H1 (cell line): ENCODE results near the gene ZNF771. TPM values are rescaled to one million over a fixed set of nuclear protein-coding genes. Genes with fewer than 3 reads are reported as not detected.
A peak's percentile ranks its signal among the peaks of the same experiment; 100 is the strongest.

Experiments used
- CBX8 ChIP-seq: fragments of 300-800, 300-1000 bp; sonication (generic); IDR thresholded peaks from 2 replicates; pipeline ENCODE4 v1.7.1; 2016; ENCODE audit warnings: low read depth, low read length, borderline replicate concordance
- CHD7 ChIP-seq: fragments of 300-600 bp; sonication (generic); IDR thresholded peaks from 2 replicates; pipeline ENCODE4 v1.7.1; 2012; ENCODE audit warnings: low read length, moderate library complexity, mild to moderate bottlenecking, inconsistent platforms; ENCODE audit not compliant: insufficient replicate concordance
- CTCF ChIP-seq, 3 experiments: IDR thresholded peaks; 1 replicate in 2 of 3; 2 replicates in 1 of 3; pipeline versions ENCODE4 v1.5.1 to v1.6.1; 2011; ENCODE audit warnings: low read length in 3 of 3, mild to moderate bottlenecking in 3 of 3, inconsistent platforms in 2 of 3, low read depth in 1 of 3, moderate library complexity in 1 of 3; ENCODE audit not compliant: insufficient read depth in 1 of 3; ENCODE audit errors: control extremely low read depth in 1 of 3
- JUN ChIP-seq: IDR thresholded peaks from 2 replicates; pipeline ENCODE4 v1.6.1; 2011; ENCODE audit warnings: low read depth, mild to moderate bottlenecking, improper control_type of control experiment, low read length
- polyA plus RNA-seq, 7 experiments: library from polyadenylated mRNA; depleted of rRNA in 3 of 7; stranded (reverse) in 5 of 7; unstranded in 2 of 7; fragments of >200 nt in 5 of 7; fragments of 200-250 nt in 2 of 7; gene quantifications; 1 replicate in 5 of 7; 2 replicates in 1 of 7; 4 replicates in 1 of 7; pipeline versions ENCODE4 v1.2.1 to v1.2.3, GENCODE V29; 2011 to 2013; ENCODE audit warnings: missing spikeins in 2 of 7, mixed read lengths in 2 of 7
- total RNA-seq: library from RNA; stranded (reverse); fragmentation: NEBNext Ultra II Directional; extraction: Animal tissue kit (Norgen Biotek cat#: 25700); gene quantifications from 2 replicates; pipeline ENCODE4 v1.2.1, GENCODE V29; 2021

Gene ZNF771
- total and polyA plus RNA-seq, 2 of the 8 experiments (the other 6 are each of a cell fraction or from before 2014, with no cell fraction given) = 10.6 to 15.7 TPM

DNA sequence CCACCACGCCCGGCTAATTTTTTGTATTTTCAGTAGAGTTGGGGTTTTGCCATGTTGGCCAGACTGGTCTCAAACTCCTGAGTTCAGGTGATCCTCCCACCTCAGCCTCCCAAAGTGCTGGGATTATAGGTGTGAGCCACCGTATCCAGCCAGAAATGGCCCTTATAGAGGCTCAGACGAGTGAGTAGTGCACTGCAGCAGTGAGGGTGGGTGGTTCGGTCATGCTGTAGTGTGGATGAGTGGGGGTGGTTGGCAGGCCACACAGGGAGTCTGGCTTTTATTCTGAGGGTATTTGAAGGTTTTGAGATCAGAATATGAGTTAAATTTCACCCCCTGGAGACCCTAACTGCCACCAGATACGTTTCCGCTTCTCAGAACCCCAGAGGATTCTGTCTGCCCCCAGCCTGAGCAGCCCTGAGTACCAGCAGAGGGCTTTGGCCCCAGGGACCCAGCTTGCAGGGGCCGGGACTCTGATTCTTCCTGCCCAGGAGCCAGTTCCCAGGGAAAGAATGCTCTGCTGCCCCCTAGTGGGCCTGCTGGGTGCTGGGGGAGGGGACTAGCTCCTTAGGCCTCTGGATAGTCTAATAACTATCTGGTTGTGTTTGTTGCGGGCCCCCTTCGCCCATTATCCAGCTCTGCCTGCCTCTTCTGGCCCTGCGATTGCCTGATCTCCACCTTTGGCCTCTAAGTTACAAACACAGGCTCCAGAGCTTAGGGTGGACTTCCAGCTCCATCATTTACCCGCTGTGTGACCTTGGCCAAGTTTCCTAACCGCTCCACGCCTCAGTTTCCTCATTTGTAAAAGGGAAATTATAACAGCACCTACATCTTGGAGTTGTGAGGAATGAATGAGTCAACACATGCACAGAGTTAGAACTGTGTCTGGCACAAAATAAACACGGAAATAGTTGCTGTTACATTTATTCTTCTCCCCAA, 2.0 kb downstream of the ZNF771 start (continued):
- TF ChIP-seq CHD7 = no peak
- no peak for TF ChIP-seq CBX8
- peak; percentile 81 to 97 (median 91) for TF ChIP-seq CTCF (IDR thresholded peaks at IDR 0.05; ENCODE audit: control extremely low read depth in 1 of 3, insufficient read depth in 1 of 3, low read depth in 1 of 3, low read length in 3 of 3)
- TF ChIP-seq JUN = no peak
